Measurements from ENCODE around the gene EPHA7. TPM values are rescaled to one million over a fixed set of nuclear protein-coding genes. Genes with fewer than 3 reads are reported as not detected.

EPHA7 gene
- total RNA-seq, 3 donors from 2014 or later, result 0.66 to 1.8 (median 0.80) TPM

DNA sequence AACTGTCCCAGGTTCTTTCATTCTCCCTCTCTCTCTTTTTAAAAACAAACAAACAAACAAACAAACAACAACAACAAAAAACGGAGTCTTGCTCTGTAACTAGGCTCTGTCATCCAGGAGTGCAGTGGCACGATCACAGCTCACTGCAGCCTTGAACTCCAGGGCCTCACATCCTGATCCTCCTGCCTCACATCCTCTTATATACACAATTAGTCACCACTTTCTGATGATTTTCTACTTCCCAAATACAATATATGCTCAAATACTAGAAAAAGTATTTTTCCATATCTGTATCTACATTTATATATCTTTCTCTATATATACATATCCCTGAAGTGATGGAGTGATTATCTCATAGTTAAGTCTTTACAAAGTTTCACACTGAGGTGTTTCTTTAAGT is 170.7 kb downstream of the EPHA7 start:
- H3K36me3 ChIP-seq, result no peaks in the 10 kb centered on the region
- H3K4me1 ChIP-seq, result no peaks in the 10 kb centered on the region
- no peaks in the 10 kb centered on the region for H3K27me3 ChIP-seq
- no peak for DNase-seq (ENCODE audit: low spot score in 2 of 2)
- intact Hi-C loops (cut with DNase I; ENCODE audit: low total_unique reads), result no loop called here
- H3K4me3 ChIP-seq, result no peak overlapping the region
- TF ChIP-seq POLR2A (IDR thresholded peaks at IDR 0.05), result no peak
- TF ChIP-seq CTCF (IDR thresholded peaks at IDR 0.05), result no peak
- TF ChIP-seq POLR2AphosphoS5 (IDR thresholded peaks at IDR 0.05), result no peak
- no peak overlapping the region for H3K27ac ChIP-seq
- H3K9me3 ChIP-seq, result no peaks in the 10 kb centered on the region

DNA sequence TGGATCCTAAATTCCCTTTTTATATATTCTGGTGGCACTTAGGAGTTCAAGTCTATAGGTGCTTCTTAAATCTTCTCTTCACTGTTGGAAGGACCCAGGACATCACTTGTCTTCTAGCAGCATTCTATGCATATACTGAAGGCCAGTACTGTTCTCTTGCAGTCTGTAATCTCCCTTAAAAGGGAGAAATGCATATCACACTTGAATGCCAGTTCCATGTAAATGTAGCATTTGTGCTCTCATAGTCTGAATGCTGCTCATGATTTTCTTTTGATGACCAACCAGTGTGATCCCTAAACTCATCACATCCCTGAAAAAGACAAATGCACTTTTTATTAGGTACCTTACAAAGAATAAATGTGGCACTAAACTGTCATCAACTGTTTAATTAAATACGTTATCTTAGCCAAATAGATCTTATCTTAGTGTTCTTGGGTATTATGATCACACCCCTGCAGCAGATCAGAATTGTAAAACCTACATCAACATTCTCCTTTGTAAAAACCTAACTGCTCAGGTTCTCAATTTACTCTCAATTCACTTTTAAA is 176.1 kb downstream of the EPHA7 start:
- no peak overlapping the region for H3K4me3 ChIP-seq

DNA sequence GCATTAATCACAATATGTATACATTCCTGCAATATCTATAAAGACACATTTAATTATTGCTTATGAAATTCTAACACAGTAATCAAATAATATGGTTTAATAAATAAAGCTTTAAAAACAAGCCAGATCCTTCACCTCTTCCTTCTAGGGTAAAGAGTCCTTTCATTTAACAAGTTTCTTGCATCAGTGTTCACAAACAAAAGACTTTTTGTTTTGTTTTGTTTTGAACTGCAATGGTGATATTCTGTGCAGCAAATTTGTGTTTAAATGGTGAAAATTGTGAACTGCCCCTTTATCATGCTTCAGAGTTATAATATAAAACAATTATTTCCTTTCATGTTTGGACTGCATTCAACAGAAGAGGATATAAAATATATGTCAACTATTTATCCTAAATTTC is 177.3 kb downstream of the EPHA7 start:
- intact Hi-C loops (cut with DNase I; ENCODE audit: low total_unique reads), result no loop called here
- DNase-seq (ENCODE audit: low spot score in 2 of 2), result no peak
- no peak for TF ChIP-seq POLR2AphosphoS5 (IDR thresholded peaks at IDR 0.05)
- no peak for TF ChIP-seq POLR2A (IDR thresholded peaks at IDR 0.05)
- no peak for TF ChIP-seq CTCF (IDR thresholded peaks at IDR 0.05)
- Histone ChIP-seq H3K4me3 (no peak overlapping the region), H3K4me1 (no peaks in the 10 kb centered on the region), H3K9me3 (no peaks in the 10 kb centered on the region), H3K27ac (no peak overlapping the region), H3K36me3 (no peaks in the 10 kb centered on the region), H3K27me3 (no peaks in the 10 kb centered on the region)

More for the DNA sequence above, 176.1 kb downstream of the EPHA7 start:
- no peaks in the 10 kb centered on the region for H3K4me1 ChIP-seq
- no peaks in the 10 kb centered on the region for H3K27me3 ChIP-seq
- DNase-seq (ENCODE audit: low spot score in 2 of 2), result no peak
- intact Hi-C loops (cut with DNase I; ENCODE audit: low total_unique reads), result no loop called here
- no peaks in the 10 kb centered on the region for H3K36me3 ChIP-seq
- no peaks in the 10 kb centered on the region for H3K9me3 ChIP-seq
- no peak overlapping the region for H3K27ac ChIP-seq
- TF ChIP-seq POLR2AphosphoS5 (IDR thresholded peaks at IDR 0.05), result no peak
- no peak for TF ChIP-seq POLR2A (IDR thresholded peaks at IDR 0.05)
- TF ChIP-seq CTCF (IDR thresholded peaks at IDR 0.05), result no peak

DNA sequence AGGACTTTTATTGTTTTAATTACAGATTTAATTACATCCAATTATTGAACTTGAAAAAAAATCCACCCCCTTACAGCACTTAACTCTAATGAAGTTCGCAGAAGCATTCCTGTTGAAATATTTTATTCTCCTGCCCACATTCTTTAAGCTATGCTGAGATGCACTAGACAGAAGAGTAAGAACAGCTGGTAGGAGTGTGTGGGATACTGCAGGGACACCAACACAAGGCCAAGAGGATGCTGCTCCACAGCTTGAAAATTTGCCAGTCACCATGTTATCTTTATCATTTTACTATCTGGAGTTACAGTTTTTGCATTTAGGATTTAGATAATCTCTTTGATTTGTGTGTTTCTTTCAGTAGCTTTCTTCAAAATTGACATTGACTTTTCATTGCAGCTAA is 180.7 kb downstream of the EPHA7 start:
- TF ChIP-seq CTCF (IDR thresholded peaks at IDR 0.05), result no peak
- TF ChIP-seq POLR2A (IDR thresholded peaks at IDR 0.05), result no peak
- TF ChIP-seq POLR2AphosphoS5 (IDR thresholded peaks at IDR 0.05), result no peak
- intact Hi-C loops (cut with DNase I; ENCODE audit: low total_unique reads), result no loop called here

DNA sequence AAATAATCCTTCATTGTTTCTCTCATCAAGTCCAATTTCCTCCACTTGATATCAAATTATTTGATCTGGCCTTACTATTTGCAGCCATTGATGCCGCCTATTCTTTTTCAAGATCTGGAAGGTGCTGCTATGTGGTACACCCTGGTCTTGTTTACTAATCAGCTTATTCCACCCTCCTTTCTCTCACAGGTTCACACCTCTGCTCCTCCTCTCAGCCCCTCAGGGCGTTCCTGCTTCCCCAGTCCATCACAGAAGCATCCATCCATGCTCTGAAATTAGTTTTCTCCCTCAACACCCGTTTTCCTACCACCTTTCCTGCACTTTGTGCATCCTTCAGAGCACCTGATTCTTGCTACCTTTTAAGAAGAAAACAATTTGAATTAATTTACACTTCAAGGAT is 183.6 kb downstream of the EPHA7 start:
- H3K4me3 ChIP-seq, result no peak overlapping the region
- intact Hi-C loops (cut with DNase I; ENCODE audit: low total_unique reads), result no loop called here
- no peaks in the 10 kb centered on the region for H3K27me3 ChIP-seq
- H3K9me3 ChIP-seq, result no peaks in the 10 kb centered on the region
- no peak for DNase-seq (ENCODE audit: low spot score in 2 of 2)
- no peaks in the 10 kb centered on the region for H3K4me1 ChIP-seq
- no peak overlapping the region for H3K27ac ChIP-seq
- TF ChIP-seq POLR2AphosphoS5 (IDR thresholded peaks at IDR 0.05) (no peak), CTCF (IDR thresholded peaks at IDR 0.05) (no peak), POLR2A (IDR thresholded peaks at IDR 0.05) (no peak)
- H3K36me3 ChIP-seq, result no peaks in the 10 kb centered on the region

More for the DNA sequence above, 180.7 kb downstream of the EPHA7 start:
- Histone ChIP-seq H3K4me3 (no peak overlapping the region), H3K4me1 (no peaks in the 10 kb centered on the region), H3K36me3 (no peaks in the 10 kb centered on the region), H3K27ac (no peak overlapping the region), H3K27me3 (no peaks in the 10 kb centered on the region), H3K9me3 (no peaks in the 10 kb centered on the region)
- no peak for DNase-seq (ENCODE audit: low spot score in 2 of 2)

Data from breast epithelium (tissue), 4 donors.